GM12891 (cell line): ENCODE results near the gene ZBTB22.
"Not testable (repeated sequence)": the region's sequence is repeated elsewhere in the genome, so short reads cannot be mapped to it uniquely, and the experiment has no call there.

Experiments used
- DNase-seq: peaks from one replicate; pipeline ENCODE4 v3.0.0; 2011; ENCODE audit warnings: low spot score; ENCODE audit not compliant: insufficient read length
- FAIRE-seq: peaks from 2 replicates; lab custom pipeline; 2011; peaks lifted over from hg19 to GRCh38; lab: Jason Lieb, UNC
- PAX5 ChIP-seq: IDR thresholded peaks from 2 replicates; pipeline ENCODE4 v1.6.1; 2011; ENCODE audit warnings: low read length, moderate library complexity, mild to moderate bottlenecking; ENCODE audit not compliant: insufficient read depth, severe bottlenecking
- POLR2A ChIP-seq: IDR thresholded peaks from 2 replicates; pipeline ENCODE4 v1.6.1; 2011; ENCODE audit warnings: low read depth, low read length, control low read depth
- POLR2AphosphoS5 ChIP-seq: IDR thresholded peaks from 2 replicates; pipeline ENCODE4 v1.6.1; 2011; ENCODE audit warnings: low read depth, low read length, control low read depth
- POU2F2 ChIP-seq: IDR thresholded peaks from 2 replicates; pipeline ENCODE4 v1.6.1; 2011; ENCODE audit warnings: low read depth, mild to moderate bottlenecking, control low read depth, low read length, moderate library complexity
- SPI1 ChIP-seq: IDR thresholded peaks from 2 replicates; pipeline ENCODE4 v1.6.1; 2011; ENCODE audit warnings: low read depth, low read length, control low read depth
- TAF1 ChIP-seq: IDR thresholded peaks from 2 replicates; pipeline ENCODE4 v1.6.1; 2011; ENCODE audit warnings: low read depth, low read length, control low read depth

ZBTB22 gene

DNA sequence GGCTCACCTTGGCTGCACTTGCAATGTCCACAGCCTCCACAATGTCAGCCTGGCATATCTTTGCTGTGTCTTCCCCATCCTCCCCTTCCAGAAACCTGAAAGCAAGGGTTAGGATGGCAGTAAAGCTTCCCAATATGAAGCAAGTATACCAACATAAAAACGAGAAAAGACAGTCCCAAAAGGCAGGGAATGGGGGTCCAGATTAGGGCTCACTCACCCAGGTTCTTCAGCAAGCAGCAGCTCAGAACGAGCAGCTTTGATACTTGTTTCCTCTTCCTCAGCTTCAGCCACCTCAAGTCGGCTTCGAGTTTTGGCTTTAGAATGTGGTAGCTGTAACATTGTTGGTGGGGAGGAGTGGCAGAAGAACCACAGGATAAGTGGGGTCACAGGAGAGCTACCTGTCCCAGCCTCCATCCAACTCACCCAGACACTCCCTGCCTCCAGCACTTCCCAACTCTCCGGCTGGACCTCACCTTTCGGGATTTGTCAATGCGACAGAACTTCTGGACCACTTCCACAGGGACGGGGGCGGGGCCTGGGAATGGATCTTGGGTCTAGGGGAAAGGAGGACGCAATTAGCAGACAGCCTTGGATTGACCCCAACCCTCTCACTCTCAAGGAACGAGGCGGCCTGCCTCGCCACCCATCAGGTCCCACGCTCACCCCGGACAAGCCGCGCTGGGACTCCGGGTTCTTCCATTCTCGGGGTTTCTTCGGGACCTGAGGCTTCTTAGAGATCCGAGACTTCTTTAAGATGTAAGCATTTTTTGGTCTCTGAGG is 29.2 kb downstream of the ZBTB22 start:
- FAIRE-seq (no peak), DNase-seq (no peak)

GRCh38 chr6:33286946-33287914 is 30.3 kb downstream of the ZBTB22 start:
- DNase-seq (no peak), FAIRE-seq (no peak)
- no peak for TF ChIP-seq PAX5
- no peak for TF ChIP-seq POLR2AphosphoS5
- no peak for TF ChIP-seq SPI1
- no peak for TF ChIP-seq POLR2A
- TF ChIP-seq POU2F2 = no peak
- TF ChIP-seq TAF1 = no peak

More for the DNA sequence above, 29.2 kb downstream of the ZBTB22 start:
- TF ChIP-seq POLR2AphosphoS5 = no peak
- no peak for TF ChIP-seq POU2F2
- no peak for TF ChIP-seq TAF1
- TF ChIP-seq SPI1 = no peak
- no peak for TF ChIP-seq POLR2A
- no peak for TF ChIP-seq PAX5

DNA sequence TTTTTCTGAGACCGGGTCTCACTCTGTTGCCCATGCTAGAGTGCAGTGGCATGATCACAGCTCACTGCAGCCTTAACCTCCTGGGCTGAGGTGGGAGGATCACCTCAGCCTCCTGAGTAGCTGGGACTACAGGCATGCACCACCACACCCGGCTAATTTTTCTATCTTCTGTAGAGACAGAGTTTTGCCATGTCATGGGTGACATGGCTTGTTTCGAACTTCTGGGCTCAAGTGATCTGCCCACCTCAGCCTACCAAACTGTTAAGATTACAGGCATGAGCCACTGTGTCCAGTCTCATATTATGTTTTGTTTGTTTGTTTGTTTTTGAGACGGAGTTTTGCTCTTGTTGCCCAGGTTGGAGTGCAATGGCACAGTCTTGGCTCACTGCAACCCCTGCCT is 32.3 kb downstream of the ZBTB22 start:
- not testable (repeated sequence) for FAIRE-seq

GRCh38 chr6:33280539-33280938 is 37.0 kb downstream of the ZBTB22 start:
- no peak for FAIRE-seq
- no peak for DNase-seq

More for the DNA sequence above, 32.3 kb downstream of the ZBTB22 start:
- DNase-seq = not testable (repeated sequence)

DNA sequence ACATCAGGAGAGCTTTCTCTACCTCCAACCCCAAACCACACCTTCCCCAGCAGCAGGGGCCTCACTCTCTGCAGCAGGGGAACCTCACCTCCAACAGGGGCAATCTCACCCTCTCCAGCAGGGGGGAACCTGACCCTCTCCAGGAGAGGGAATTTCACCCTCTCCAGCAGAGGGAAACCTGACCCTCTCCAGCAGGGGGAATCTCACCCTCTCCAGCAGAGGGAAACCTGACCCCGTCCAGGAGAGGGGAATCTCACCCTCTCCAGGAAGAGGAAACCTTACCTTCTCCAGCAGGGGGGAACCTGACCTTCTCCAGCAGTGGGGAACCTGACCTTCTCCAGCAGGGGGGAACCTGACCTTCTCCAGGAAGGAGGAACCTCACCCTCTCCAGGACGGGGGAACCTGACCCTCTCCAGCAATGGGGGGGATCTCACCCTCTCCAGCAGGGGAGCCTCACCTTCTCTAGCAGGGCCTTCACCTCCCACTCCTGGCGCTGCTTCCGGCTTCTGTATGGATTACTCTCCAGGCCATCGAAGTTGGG is 37.5 kb downstream of the ZBTB22 start:
- TF ChIP-seq POLR2A (no peak; the same call in 1 of the 2 replicates), PAX5 (no peak), TAF1 (no peak), SPI1 (no peak), POLR2AphosphoS5 (no peak), POU2F2 (no peak)
- no peak for FAIRE-seq
- DNase-seq = no peak

More at GRCh38 chr6:33280539-33280938, 37.0 kb downstream of the ZBTB22 start:
- TF ChIP-seq PAX5 (no peak), TAF1 (no peak), POLR2AphosphoS5 (no peak), SPI1 (no peak), POLR2A (no peak), POU2F2 (no peak)

GRCh38 chr6:33279257-33279695 is 38.3 kb downstream of the ZBTB22 start:
- TF ChIP-seq SPI1 (no peak), TAF1 (no peak), POU2F2 (no peak), PAX5 (no peak), POLR2AphosphoS5 (no peak), POLR2A (no peak)
- no peak for DNase-seq
- FAIRE-seq = no peak

DNA sequence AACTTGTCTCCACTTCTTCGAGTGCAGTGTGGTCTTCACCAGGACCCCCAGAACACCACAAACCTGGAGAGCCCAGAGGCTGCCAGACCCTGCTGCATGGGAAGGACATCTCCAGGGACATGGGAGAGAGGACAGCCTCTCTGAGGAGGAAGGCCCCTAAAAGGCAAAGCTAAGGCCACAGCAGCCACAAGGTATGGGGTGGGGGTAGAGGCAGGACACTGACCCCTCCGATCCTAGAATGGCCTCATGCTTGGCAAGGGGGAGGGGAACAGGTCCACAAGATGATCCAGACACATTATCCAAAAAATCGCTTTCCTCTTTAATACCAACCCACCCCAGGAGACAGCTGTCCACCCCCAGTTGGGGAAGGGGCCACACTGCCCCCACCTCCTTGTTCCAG is 38.7 kb downstream of the ZBTB22 start:
- no peak for TF ChIP-seq POLR2A
- no peak for TF ChIP-seq SPI1
- no peak for TF ChIP-seq POLR2AphosphoS5
- no peak for TF ChIP-seq PAX5
- no peak for TF ChIP-seq POU2F2
- TF ChIP-seq TAF1 = no peak
- FAIRE-seq (no peak), DNase-seq (no peak)

- TF ChIP-seq POLR2A = no peak
- no peak for TF ChIP-seq SPI1
- DNase-seq (no peak), FAIRE-seq (no peak)
These were observed 39.2 kb downstream of the ZBTB22 start for GRCh38 chr6:33278392-33278741.

DNA sequence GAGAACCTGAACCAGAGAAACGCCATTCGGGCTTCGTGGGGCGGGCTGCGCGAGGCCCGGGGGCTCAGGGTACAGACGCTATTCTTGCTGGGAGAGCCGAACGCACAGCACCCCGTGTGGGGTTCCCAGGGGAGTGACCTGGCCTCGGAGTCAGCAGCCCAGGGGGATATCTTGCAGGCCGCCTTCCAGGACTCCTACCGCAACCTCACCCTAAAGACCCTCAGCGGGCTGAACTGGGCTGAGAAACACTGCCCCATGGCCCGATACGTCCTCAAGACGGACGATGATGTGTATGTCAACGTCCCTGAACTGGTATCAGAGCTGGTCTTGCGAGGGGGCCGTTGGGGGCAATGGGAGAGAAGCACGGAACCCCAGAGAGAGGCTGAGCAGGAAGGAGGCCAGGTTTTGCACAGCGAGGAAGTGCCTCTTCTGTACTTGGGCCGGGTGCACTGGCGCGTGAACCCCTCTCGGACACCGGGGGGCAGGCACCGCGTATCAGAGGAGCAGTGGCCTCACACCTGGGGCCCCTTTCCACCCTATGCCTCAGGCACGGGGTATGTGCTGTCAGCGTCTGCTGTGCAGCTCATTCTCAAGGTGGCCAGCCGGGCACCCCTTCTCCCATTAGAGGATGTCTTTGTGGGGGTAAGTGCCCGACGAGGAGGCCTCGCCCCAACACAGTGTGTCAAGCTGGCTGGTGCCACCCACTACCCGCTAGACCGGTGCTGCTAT is 39.7 kb downstream of the ZBTB22 start:
- TF ChIP-seq POLR2AphosphoS5 (no peak; the same call in 1 of the 2 replicates), SPI1 (peak; percentile 57), POLR2A (no peak), PAX5 (peak; percentile 82)
- DNase-seq (peak; percentile 49), FAIRE-seq (peak; percentile 26)
